Colon (tissue), 2 donors: ENCODE data around the gene EIF2A.
"Not testable (repeated sequence)": the region's sequence is repeated elsewhere in the genome, so short reads cannot be mapped to it uniquely, and the experiment has no call there.

Source experiments
- FAIRE-seq: peaks from 2 replicates; lab custom pipeline; 2012; peaks lifted over from hg19 to GRCh38; lab: Jason Lieb, UNC
- donor health status: control.
- donor health status: control.

The EIF2A gene

GRCh38 chr3:150546226-150547044 is at the start of gene EIF2A, which contains the start of gene SERP1:
TSS of gene EIF2A (plus strand) at chr3:150546787. CDS start at chr3:150546803, 16 bp downstream.
TSS of gene SERP1 (minus strand) at chr3:150546496. CDS start at chr3:150546135, 361 bp downstream.
- FAIRE-seq, result peak; percentile 96

- no peak for FAIRE-seq
Measured at GRCh38 chr3:150497956-150498355, 48.6 kb upstream of the EIF2A start.

GRCh38 chr3:150500960-150501359 is 45.6 kb upstream of the EIF2A start:
- not testable (repeated sequence) for FAIRE-seq

- no peak for FAIRE-seq
Measured at GRCh38 chr3:150503402-150504099, 43.0 kb upstream of the EIF2A start.

- no peak for FAIRE-seq
Measured at GRCh38 chr3:150504483-150504882, 42.1 kb upstream of the EIF2A start.

- FAIRE-seq, result no peak
Measured at GRCh38 chr3:150508401-150508800, 38.2 kb upstream of the EIF2A start.

GRCh38 chr3:150509780-150510179 is 36.8 kb upstream of the EIF2A start:
- no peak for FAIRE-seq

- FAIRE-seq, result no peak
Measured at GRCh38 chr3:150511122-150511821, 35.3 kb upstream of the EIF2A start.

GRCh38 chr3:150515210-150515609 is 31.4 kb upstream of the EIF2A start:
- FAIRE-seq, result no peak

GRCh38 chr3:150519026-150519425 is 27.6 kb upstream of the EIF2A start:
- peak; percentile 62 for FAIRE-seq

- no peak for FAIRE-seq
Measured at GRCh38 chr3:150520408-150520807, 26.2 kb upstream of the EIF2A start.

- no peak for FAIRE-seq
Measured at GRCh38 chr3:150521463-150521862, 25.1 kb upstream of the EIF2A start.

GRCh38 chr3:150523538-150523937 is 23.0 kb upstream of the EIF2A start:
- no peak for FAIRE-seq

- no peak for FAIRE-seq
Measured at GRCh38 chr3:150527464-150528255, 18.9 kb upstream of the EIF2A start.

- FAIRE-seq, result peak; percentile 81
Measured at GRCh38 chr3:150528354-150528797, 18.2 kb upstream of the EIF2A start.

GRCh38 chr3:150531775-150532174 is 14.8 kb upstream of the EIF2A start:
- FAIRE-seq, result no peak

GRCh38 chr3:150535204-150535603 is 11.4 kb upstream of the EIF2A start:
- FAIRE-seq, result no peak

GRCh38 chr3:150538324-150539208 is 8.0 kb upstream of the EIF2A start:
- no peak for FAIRE-seq

- FAIRE-seq, result no peak
Measured at GRCh38 chr3:150540297-150540696, 6.3 kb upstream of the EIF2A start.

- no peak for FAIRE-seq
Measured at GRCh38 chr3:150540991-150541390, 5.6 kb upstream of the EIF2A start.

GRCh38 chr3:150543128-150543527 is 3.5 kb upstream of the EIF2A start:
- FAIRE-seq, result no peak
